ENCODE results near the gene SH3BP1.

Gene SH3BP1

GRCh38 chr22:37634417-37634924, 5.0 kb upstream of the SH3BP1 start:
- ChIA-PET CTCF (interaction anchor here (1.0 to 4.8 kb wide), 5 partner anchors 8 to 175 kb away, joined by 4 to 41 read pairs (median 4); no protein-coding TSS in a partner anchor), POLR2A (interaction anchor here (1.4 to 7.9 kb wide), 5 partner anchors 8 to 171 kb away, joined by 3 to 58 read pairs (median 16); partner anchors contain the start of genes GGA1 and PDXP)
- DNase-seq (ENCODE audit: extremely low spot score), result no peak
- TF ChIP-seq ARNT (IDR thresholded peaks at IDR 0.05), result no peak
- no peak for TF ChIP-seq FOXA1 (IDR thresholded peaks at IDR 0.05)
- TF ChIP-seq FOXK2 (IDR thresholded peaks at IDR 0.05), result no peak

GRCh38 chr22:37635157-37635556, 4.3 kb upstream of the SH3BP1 start:
- no peak for DNase-seq (ENCODE audit: extremely low spot score)
- ChIA-PET CTCF (interaction anchor here (1.0 to 4.8 kb wide), 4 partner anchors 7 to 28 kb away, joined by 4 to 41 read pairs (median 4); no protein-coding TSS in a partner anchor), POLR2A (interaction anchor here (3.3 to 7.9 kb wide), 3 partner anchors 8 to 26 kb away, joined by 16 to 58 read pairs (median 21); partner anchors contain the start of genes GGA1 and PDXP)
- TF ChIP-seq SP1 (IDR thresholded peaks at IDR 0.05), result no peak
- no peak for TF ChIP-seq FOXM1 (IDR thresholded peaks at IDR 0.05; ENCODE audit: borderline replicate concordance)
- TF ChIP-seq ZNF384 (IDR thresholded peaks at IDR 0.05), result no peak

GRCh38 chr22:37636186-37636948, 3.1 kb upstream of the SH3BP1 start:
- TF ChIP-seq L3MBTL2 (conservative IDR thresholded peaks at IDR 0.05) (no peak), CTBP1 (IDR thresholded peaks at IDR 0.05; ENCODE audit: borderline replicate concordance) (no peak), BHLHE40 (IDR thresholded peaks at IDR 0.05; ENCODE audit: borderline replicate concordance) (no peak), ZNF384 (IDR thresholded peaks at IDR 0.05) (no peak), NFRKB (IDR thresholded peaks at IDR 0.05) (no peak), ELF4 (IDR thresholded peaks at IDR 0.05) (no peak), LEF1 (IDR thresholded peaks at IDR 0.05; ENCODE audit: borderline replicate concordance) (no peak)
- ChIA-PET CTCF (interaction anchor here (0.5 to 1.6 kb wide), 4 partner anchors 22 to 33 kb away, joined by 3 to 6 read pairs (median 4); partner anchors contain the start of gene PDXP), POLR2A (interaction anchor here (1.4 to 7.9 kb wide), 3 partner anchors 22 to 28 kb away, joined by 4 to 58 read pairs (median 15); partner anchors contain the start of genes GGA1 and PDXP)
- DNase-seq (ENCODE audit: extremely low spot score), result no peak

GRCh38 chr22:37636949-37637273, 2.6 kb upstream of the SH3BP1 start:
- DNase-seq (ENCODE audit: extremely low spot score), result no peak
- TF ChIP-seq HDGF (IDR thresholded peaks at IDR 0.05; ENCODE audit: borderline replicate concordance) (no peak), LEF1 (IDR thresholded peaks at IDR 0.05; ENCODE audit: borderline replicate concordance) (no peak), L3MBTL2 (conservative IDR thresholded peaks at IDR 0.05) (no peak), BHLHE40 (IDR thresholded peaks at IDR 0.05; ENCODE audit: borderline replicate concordance) (no peak), PKNOX1 (IDR thresholded peaks at IDR 0.05) (no peak), ELF4 (IDR thresholded peaks at IDR 0.05) (no peak), NFRKB (IDR thresholded peaks at IDR 0.05) (no peak), FOXK2 (IDR thresholded peaks at IDR 0.05) (no peak), TARDBP (IDR thresholded peaks at IDR 0.05) (no peak), FOXM1 (IDR thresholded peaks at IDR 0.05; ENCODE audit: borderline replicate concordance) (no peak), SUZ12 (IDR thresholded peaks at IDR 0.05) (no peak), ZNF384 (IDR thresholded peaks at IDR 0.05) (no peak), ARNT (IDR thresholded peaks at IDR 0.05) (no peak), SP1 (IDR thresholded peaks at IDR 0.05) (no peak), CTBP1 (IDR thresholded peaks at IDR 0.05; ENCODE audit: borderline replicate concordance) (no peak), FOXA1 (IDR thresholded peaks at IDR 0.05) (no peak)
- CTCF ChIA-PET, result interaction anchor here (0.5 to 1.5 kb wide), 4 partner anchors 11 to 32 kb away, joined by 3 to 6 read pairs (median 4); partner anchors contain the start of gene PDXP
- POLR2A ChIA-PET, result interaction anchor here (1.4 to 7.9 kb wide), 3 partner anchors 22 to 28 kb away, joined by 4 to 58 read pairs (median 15); partner anchors contain the start of genes GGA1 and PDXP

GRCh38 chr22:37638391-37639069, 939 bp upstream of the SH3BP1 start:
- ChIA-PET POLR2A (interaction anchor here (1.1 to 7.9 kb wide), 4 partner anchors 10 to 30 kb away, joined by 3 to 58 read pairs (median 10); partner anchors contain the start of genes GGA1 and PDXP), CTCF (interaction anchor here (1.5 kb wide), 1 partner anchor 23 kb away, joined by 3 read pairs; no protein-coding TSS in a partner anchor)
- DNase-seq (ENCODE audit: extremely low spot score), result no peak
- TF ChIP-seq ZNF384 (IDR thresholded peaks at IDR 0.05), result no peak
- TF ChIP-seq SUZ12 (IDR thresholded peaks at IDR 0.05), result no peak
- TF ChIP-seq ARNT (IDR thresholded peaks at IDR 0.05), result no peak
- no peak for TF ChIP-seq CTBP1 (IDR thresholded peaks at IDR 0.05; ENCODE audit: borderline replicate concordance)

GRCh38 chr22:37639771-37640590, 512 bp downstream of the SH3BP1 start:
- DNase-seq (ENCODE audit: extremely low spot score), result no peak
- ChIA-PET CTCF (no interaction called here), POLR2A (interaction anchor here (1.0 to 1.7 kb wide), 4 partner anchors 19 to 165 kb away, joined by 3 to 5 read pairs (median 4); partner anchors contain the start of genes NOL12 and PDXP)
- no peak for TF ChIP-seq PKNOX1 (IDR thresholded peaks at IDR 0.05)
- no peak for TF ChIP-seq SUZ12 (IDR thresholded peaks at IDR 0.05)
- no peak for TF ChIP-seq CTBP1 (IDR thresholded peaks at IDR 0.05; ENCODE audit: borderline replicate concordance)
- TF ChIP-seq FOXK2 (IDR thresholded peaks at IDR 0.05), result no peak
- TF ChIP-seq ZNF384 (IDR thresholded peaks at IDR 0.05), result no peak
- no peak for TF ChIP-seq NFRKB (IDR thresholded peaks at IDR 0.05)
- TF ChIP-seq BHLHE40 (IDR thresholded peaks at IDR 0.05; ENCODE audit: borderline replicate concordance), result no peak
- no peak for TF ChIP-seq LEF1 (IDR thresholded peaks at IDR 0.05; ENCODE audit: borderline replicate concordance)

All from HEK293T (cell line).